ENCODE data around the gene HOOK1. TPM values are rescaled to one million over a fixed set of nuclear protein-coding genes. Genes with fewer than 3 reads are reported as not detected.

HOOK1 gene
- total and polyA plus RNA-seq, 7 donors = under 0.01 to 31.4 (median 7.5) TPM; not detected in 1

DNA sequence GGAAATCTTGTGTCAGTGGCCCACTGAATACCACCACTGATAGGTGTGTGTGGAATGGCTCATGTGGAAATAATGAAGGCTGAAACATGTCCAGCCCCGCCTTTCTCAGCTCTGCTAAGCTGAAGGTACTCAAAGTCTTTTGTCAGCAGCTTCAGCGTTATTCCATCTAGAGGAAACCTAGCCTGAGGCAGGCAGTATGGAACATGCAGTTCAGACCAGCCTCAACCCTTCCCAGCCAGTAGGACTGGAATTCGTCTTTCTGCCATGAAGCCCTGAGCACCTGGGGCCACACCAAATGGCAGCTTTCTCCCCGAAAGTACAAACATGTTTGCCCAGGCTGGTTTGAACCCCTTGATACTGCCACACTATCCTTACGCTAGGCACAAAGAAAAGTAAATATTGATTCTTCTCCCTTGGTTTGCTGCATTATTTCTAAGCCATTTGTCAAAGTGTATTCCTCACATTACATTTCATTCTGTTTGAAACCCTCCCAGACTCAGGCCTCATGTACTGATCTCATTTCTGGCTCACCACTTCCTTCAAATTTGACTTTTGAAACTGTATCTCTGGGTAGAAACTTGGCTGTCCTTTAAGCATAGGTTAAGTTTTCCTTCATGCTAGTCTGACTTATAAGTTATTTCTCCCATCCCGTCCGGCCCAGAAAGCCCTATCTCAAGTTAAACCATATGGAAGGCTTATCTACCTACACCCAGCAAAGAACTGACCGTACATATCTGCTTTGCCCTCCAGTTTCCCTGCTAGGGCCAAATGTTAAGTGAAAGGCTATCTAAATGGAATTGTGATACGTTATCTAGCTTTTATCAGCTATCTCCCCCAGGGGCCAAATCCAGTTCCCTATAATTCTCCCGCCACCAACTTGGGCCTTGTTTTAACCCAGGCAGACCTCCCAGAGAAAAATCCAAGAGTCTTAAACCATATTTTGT, 45.7 kb upstream of the HOOK1 start:
- Histone ChIP-seq H3K4me3 (no peak overlapping the region), H3K4me1 (no peaks in the 10 kb centered on the region), H3K36me3 (no peaks in the 10 kb centered on the region), H3K27ac (no peak overlapping the region), H3K27me3 (no peaks in the 10 kb centered on the region), H3K9me3 (no peaks in the 10 kb centered on the region)
- WGBS, 2 donors = 76 to 91% methylated on average over 10 of the region's 10 CpGs
- DNase-seq = no peak
- TF ChIP-seq POLR2AphosphoS5 (IDR thresholded peaks at IDR 0.05) (no peak), EP300 (IDR thresholded peaks at IDR 0.05) (no peak), POLR2A (IDR thresholded peaks at IDR 0.05) (no peak)
- TF ChIP-seq, protein P1, sequence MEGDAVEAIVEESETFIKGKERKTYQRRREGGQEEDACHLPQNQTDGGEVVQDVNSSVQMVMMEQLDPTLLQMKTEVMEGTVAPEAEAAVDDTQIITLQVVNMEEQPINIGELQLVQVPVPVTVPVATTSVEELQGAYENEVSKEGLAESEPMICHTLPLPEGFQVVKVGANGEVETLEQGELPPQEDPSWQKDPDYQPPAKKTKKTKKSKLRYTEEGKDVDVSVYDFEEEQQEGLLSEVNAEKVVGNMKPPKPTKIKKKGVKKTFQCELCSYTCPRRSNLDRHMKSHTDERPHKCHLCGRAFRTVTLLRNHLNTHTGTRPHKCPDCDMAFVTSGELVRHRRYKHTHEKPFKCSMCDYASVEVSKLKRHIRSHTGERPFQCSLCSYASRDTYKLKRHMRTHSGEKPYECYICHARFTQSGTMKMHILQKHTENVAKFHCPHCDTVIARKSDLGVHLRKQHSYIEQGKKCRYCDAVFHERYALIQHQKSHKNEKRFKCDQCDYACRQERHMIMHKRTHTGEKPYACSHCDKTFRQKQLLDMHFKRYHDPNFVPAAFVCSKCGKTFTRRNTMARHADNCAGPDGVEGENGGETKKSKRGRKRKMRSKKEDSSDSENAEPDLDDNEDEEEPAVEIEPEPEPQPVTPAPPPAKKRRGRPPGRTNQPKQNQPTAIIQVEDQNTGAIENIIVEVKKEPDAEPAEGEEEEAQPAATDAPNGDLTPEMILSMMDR (IDR thresholded peaks at IDR 0.05) = no peak
- intact Hi-C loops (cut with DNase I) = no loop called here

DNA sequence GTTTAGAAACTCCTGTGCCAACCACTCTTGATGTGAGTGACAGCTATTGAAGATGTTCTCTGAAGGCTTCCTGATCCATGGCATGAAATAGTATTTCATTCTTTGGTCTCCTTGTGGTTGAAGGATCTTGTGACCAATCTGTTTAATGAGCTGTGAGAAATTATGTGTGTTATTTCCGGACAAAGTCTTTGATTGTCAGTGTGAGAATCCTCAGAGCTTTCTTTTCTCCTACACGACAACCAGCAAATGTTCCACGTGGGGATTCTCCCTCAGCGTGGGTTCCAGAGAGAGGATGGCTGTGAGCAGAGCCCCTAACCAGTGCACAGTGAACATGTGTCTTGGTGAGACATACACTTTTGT, 45.0 kb upstream of the HOOK1 start:
- no peak for DNase-seq
- Histone ChIP-seq H3K27me3 (no peaks in the 10 kb centered on the region), H3K4me3 (no peak overlapping the region), H3K9me3 (no peaks in the 10 kb centered on the region), H3K27ac (no peak overlapping the region), H3K4me1 (no peaks in the 10 kb centered on the region), H3K36me3 (no peaks in the 10 kb centered on the region)
- no peak for TF ChIP-seq POLR2AphosphoS5 (IDR thresholded peaks at IDR 0.05)
- TF ChIP-seq EP300 (IDR thresholded peaks at IDR 0.05) = no peak
- TF ChIP-seq POLR2A (IDR thresholded peaks at IDR 0.05) = no peak
- TF ChIP-seq, protein P1 (IDR thresholded peaks at IDR 0.05) = no peak
- WGBS, 2 donors = 91 to 94% methylated on average over 4 of the region's 4 CpGs
- intact Hi-C loops (cut with DNase I) = no loop called here

DNA sequence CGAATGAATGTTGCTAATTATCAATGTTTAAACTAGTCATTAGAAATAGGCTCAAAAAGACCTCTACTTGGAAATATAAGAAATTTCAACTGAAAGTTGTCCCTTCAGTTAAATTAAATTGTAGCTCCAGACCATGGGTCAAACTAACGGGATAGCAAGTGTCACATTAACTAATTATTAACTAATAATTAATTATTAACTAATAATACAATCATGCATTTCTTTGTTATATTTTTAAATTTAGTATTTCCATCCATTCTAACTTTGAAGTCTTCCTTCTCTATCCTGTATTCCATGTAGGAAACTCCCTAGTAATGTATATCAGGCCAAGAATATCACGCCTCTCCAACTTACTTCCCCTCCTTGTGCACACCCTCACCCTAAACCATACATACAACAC, 43.4 kb upstream of the HOOK1 start:
- intact Hi-C loops (cut with DNase I) = no loop called here
- no peak overlapping the region for H3K4me3 ChIP-seq
- H3K27me3 ChIP-seq = no peaks in the 10 kb centered on the region
- 88 to 95% methylated on average over 3 of the region's 3 CpGs for WGBS, 2 donors
- no peaks in the 10 kb centered on the region for H3K4me1 ChIP-seq
- DNase-seq = no peak
- H3K9me3 ChIP-seq = no peaks in the 10 kb centered on the region
- no peaks in the 10 kb centered on the region for H3K36me3 ChIP-seq
- H3K27ac ChIP-seq = no peak overlapping the region
- no peak for TF ChIP-seq POLR2A (IDR thresholded peaks at IDR 0.05)
- TF ChIP-seq, protein P1 (IDR thresholded peaks at IDR 0.05) = no peak
- no peak for TF ChIP-seq EP300 (IDR thresholded peaks at IDR 0.05)
- no peak for TF ChIP-seq POLR2AphosphoS5 (IDR thresholded peaks at IDR 0.05)

DNA sequence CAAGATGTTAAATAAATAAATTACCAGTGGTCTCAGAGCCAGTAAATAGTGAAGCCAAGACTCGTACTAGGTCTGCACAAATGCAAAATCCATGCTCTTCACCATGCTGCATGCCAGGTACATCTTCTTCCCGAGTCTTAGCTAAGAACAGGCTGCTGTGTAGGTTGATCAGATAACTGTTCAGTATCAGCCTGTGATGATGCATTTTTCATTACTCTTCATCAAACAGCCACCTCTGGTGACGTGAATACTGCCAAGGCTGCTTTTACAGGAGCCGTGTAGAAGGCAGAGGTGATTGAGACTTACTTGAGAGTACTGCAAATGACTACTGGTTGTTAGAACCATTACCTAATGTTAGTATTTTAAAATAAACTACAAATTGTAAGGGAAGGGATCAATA, 39.3 kb upstream of the HOOK1 start:
- H3K9me3 ChIP-seq = no peaks in the 10 kb centered on the region
- DNase-seq = no peak
- intact Hi-C loops (cut with DNase I) = no loop called here
- peaks cover 0 to 3% (median 0%) of the 10 kb centered on the region in 4 donors for H3K4me1 ChIP-seq
- H3K27ac ChIP-seq = no peak overlapping the region
- WGBS, 2 donors = 91 to 94% methylated on average over 4 of the region's 4 CpGs
- TF ChIP-seq POLR2A (IDR thresholded peaks at IDR 0.05) (no peak), POLR2AphosphoS5 (IDR thresholded peaks at IDR 0.05) (no peak), EP300 (IDR thresholded peaks at IDR 0.05) (no peak)
- TF ChIP-seq, protein P1 (IDR thresholded peaks at IDR 0.05) = no peak
- no peaks in the 10 kb centered on the region for H3K36me3 ChIP-seq
- H3K4me3 ChIP-seq = no peak overlapping the region
- no peaks in the 10 kb centered on the region for H3K27me3 ChIP-seq
